Mucosa of gallbladder (tissue), 1 donor: ENCODE results near the gene MSGN1. TPM values are rescaled to one million over a fixed set of nuclear protein-coding genes. Genes with fewer than 3 reads are reported as not detected.
A peak's percentile ranks its signal among the peaks of the same experiment; 100 is the strongest.

ENCODE experiments used
- DNase-seq: peaks from one replicate; pipeline ENCODE4 v3.0.0-alpha.2; 2020; ENCODE audit warnings: low spot score
- total RNA-seq: library from RNA; stranded (reverse); gene quantifications from one replicate; pipeline ENCODE4 v1.2.1, GENCODE V29; 2021
- donor health status: DM: no; HTN: no; CAD: no.

Gene MSGN1
- total RNA-seq, 1 donor from 2014 or later: not detected

GRCh38 chr2:17849275-17849674 lies 33.0 kb downstream of the MSGN1 start:
- no peak for DNase-seq

GRCh38 chr2:17850151-17850550 lies 33.9 kb downstream of the MSGN1 start:
- DNase-seq: no peak

- DNase-seq: peak; percentile 48
Measured at GRCh38 chr2:17851731-17852585, 35.7 kb downstream of the MSGN1 start.

- DNase-seq: no peak
Measured at GRCh38 chr2:17853799-17854198, 37.5 kb downstream of the MSGN1 start.

- no peak for DNase-seq
Measured at GRCh38 chr2:17857021-17857420, 40.8 kb downstream of the MSGN1 start.

GRCh38 chr2:17858064-17858463 lies 41.8 kb downstream of the MSGN1 start:
- DNase-seq: no peak

- no peak for DNase-seq
Measured at GRCh38 chr2:17863539-17863938, 47.3 kb downstream of the MSGN1 start.

GRCh38 chr2:17864676-17865075 lies 48.4 kb downstream of the MSGN1 start:
- DNase-seq: no peak

GRCh38 chr2:17867133-17867532 lies 50.9 kb downstream of the MSGN1 start:
- no peak for DNase-seq

Other genes with a start within 250 kb of the MSGN1 start
- 13.9 TPM for gene SMC6, start 62.6 kb upstream of the MSGN1 start, total RNA-seq
- gene GEN1, start 62.3 kb upstream of the MSGN1 start, total RNA-seq: 8.6 TPM
- gene KCNS3, start 62.2 kb downstream of the MSGN1 start, total RNA-seq: 6.5 TPM